Gastroesophageal sphincter (tissue), 3 donors: Measurements from ENCODE around the gene CBLN1.

Source experiments
- EP300 ChIP-seq: sonication (generic); formaldehyde crosslinking; IDR thresholded peaks from one replicate; pipeline ENCODE4 v1.6.1; 2017; ENCODE audit warnings: antibody characterized with exemption, mild to moderate bottlenecking
- POLR2AphosphoS5 ChIP-seq: sonication (generic); formaldehyde crosslinking; IDR thresholded peaks from one replicate; pipeline ENCODE4 v1.6.1; 2017; ENCODE audit warnings: antibody characterized with exemption
- TF ChIP-seq, protein P1 (sequence below), 4 experiments: fragments of 200-600 bp in 2 of 4; fragments of 450-650 bp in 2 of 4; sonication (generic) in 1 of 4; IDR thresholded peaks; one replicate each; pipeline ENCODE4 v1.5.1; 2017 to 2019; ENCODE audit warnings: antibody characterized with exemption in 4 of 4, mild to moderate bottlenecking in 2 of 4, moderate library complexity in 2 of 4

DNA sequence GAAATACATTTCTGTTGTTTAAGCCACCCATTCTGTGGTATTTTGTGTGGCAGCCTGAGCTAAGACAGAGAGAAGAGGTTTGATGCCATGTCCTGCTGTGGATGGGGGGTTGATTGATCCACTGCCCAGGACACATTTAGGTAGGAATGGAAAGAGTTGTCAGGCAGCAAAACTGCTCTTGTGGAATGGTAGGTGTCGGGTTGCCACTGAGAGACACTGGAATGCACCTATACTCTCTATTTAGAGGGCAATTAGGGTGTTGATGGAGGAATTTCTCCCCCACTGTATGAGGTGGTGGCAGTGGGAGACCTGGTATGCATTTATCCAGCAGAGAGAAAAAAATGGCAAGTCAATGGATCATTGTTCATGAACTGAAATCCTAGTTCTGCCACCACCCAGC is 30.9 kb downstream of the CBLN1 start:
- TF ChIP-seq, protein P1, sequence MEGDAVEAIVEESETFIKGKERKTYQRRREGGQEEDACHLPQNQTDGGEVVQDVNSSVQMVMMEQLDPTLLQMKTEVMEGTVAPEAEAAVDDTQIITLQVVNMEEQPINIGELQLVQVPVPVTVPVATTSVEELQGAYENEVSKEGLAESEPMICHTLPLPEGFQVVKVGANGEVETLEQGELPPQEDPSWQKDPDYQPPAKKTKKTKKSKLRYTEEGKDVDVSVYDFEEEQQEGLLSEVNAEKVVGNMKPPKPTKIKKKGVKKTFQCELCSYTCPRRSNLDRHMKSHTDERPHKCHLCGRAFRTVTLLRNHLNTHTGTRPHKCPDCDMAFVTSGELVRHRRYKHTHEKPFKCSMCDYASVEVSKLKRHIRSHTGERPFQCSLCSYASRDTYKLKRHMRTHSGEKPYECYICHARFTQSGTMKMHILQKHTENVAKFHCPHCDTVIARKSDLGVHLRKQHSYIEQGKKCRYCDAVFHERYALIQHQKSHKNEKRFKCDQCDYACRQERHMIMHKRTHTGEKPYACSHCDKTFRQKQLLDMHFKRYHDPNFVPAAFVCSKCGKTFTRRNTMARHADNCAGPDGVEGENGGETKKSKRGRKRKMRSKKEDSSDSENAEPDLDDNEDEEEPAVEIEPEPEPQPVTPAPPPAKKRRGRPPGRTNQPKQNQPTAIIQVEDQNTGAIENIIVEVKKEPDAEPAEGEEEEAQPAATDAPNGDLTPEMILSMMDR (IDR thresholded peaks at IDR 0.05): no peak
- TF ChIP-seq POLR2AphosphoS5: no peak
- TF ChIP-seq EP300: no peak
